NCI-H510A (cell line): Measurements from ENCODE around the gene IL20.
"Not testable (repeated sequence)": the region's sequence is repeated elsewhere in the genome, so short reads cannot be mapped to it uniquely, and the experiment has no call there.

ENCODE experiments used
- DNase-seq: peaks from one replicate; lab custom pipeline; 2025; lab: John Stamatoyannopoulos, UW

Gene IL20

DNA sequence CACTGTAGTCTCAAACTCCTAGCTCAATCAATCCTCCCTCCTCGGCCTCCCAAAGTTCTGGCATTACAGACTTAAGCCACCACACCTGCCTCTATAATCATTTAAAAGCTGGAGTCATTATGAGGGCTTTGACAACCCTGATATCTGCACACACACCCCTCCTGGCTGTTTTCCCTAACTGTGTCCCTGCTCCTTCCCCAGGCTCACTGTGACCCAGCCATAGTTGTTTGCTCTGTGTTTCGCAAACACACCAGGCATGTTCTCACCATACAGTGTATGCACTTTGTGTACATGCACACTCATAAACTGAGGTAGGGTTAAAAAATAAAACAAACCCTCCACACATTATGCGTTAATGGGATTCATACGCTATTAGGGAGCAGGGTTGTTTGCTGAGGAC, 21.8 kb upstream of the IL20 start:
- DNase-seq = no peak

DNA sequence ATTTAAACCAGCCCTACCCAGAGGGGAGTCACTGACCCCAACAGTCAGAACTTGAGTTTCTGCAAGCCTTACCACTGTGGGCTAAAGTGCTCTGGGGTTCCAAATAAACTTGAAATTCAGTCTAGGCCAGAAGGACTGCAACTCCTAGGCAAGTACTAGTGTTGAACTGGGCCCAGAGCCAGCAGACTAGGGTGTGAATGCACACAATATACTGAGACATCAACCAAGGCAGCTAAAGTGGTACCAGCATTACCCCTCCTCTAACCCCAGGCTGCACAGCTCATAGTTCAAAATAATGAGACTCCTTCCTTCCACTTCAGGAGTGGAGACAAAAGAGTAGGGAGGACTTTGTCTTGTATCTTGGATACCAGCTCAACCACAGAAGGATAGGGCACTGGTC, 18.9 kb upstream of the IL20 start:
- DNase-seq = no peak

DNA sequence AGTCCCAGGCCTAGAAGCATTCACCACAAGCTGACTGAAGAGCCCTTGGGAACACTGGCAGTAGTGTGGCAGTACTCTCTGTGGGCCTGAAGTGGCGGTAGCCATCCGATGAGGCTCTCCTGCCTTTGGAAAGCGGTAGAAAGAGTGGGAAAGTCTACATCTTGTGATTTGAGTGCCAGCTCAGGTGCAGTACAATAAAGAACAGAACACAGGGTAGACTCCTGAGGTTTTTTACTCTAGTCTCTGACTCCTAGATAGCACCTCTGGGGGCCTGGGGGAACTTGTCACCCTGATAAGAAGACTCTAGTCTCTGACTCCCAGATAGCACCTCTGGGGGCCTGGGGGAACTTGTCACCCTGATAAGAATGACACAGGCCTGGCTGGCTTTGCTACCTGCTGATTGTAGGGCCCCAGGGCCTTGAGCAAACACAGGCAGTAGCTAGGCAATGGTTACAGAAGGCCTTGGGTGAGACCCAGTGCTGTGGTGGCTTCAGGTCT, 18.0 kb upstream of the IL20 start:
- DNase-seq = no peak

GRCh38 chr1:206847946-206848345, 17.5 kb upstream of the IL20 start:
- no peak for DNase-seq

- no peak for DNase-seq
These were observed 15.0 kb upstream of the IL20 start for GRCh38 chr1:206850401-206850800.

- no peak for DNase-seq
These were observed 13.9 kb upstream of the IL20 start for GRCh38 chr1:206851341-206852010.

- not testable (repeated sequence) for DNase-seq
These were observed 12.8 kb upstream of the IL20 start for GRCh38 chr1:206852662-206853061.

GRCh38 chr1:206853696-206854095, 11.7 kb upstream of the IL20 start:
- DNase-seq = not testable (repeated sequence)

- no peak for DNase-seq
These were observed 10.9 kb upstream of the IL20 start for GRCh38 chr1:206854401-206855129.

GRCh38 chr1:206855859-206856258, 9.6 kb upstream of the IL20 start:
- DNase-seq = no peak

- no peak for DNase-seq
These were observed 8.6 kb upstream of the IL20 start for GRCh38 chr1:206856674-206857464.

- no peak for DNase-seq
These were observed 6.3 kb upstream of the IL20 start for GRCh38 chr1:206859082-206859521.

DNA sequence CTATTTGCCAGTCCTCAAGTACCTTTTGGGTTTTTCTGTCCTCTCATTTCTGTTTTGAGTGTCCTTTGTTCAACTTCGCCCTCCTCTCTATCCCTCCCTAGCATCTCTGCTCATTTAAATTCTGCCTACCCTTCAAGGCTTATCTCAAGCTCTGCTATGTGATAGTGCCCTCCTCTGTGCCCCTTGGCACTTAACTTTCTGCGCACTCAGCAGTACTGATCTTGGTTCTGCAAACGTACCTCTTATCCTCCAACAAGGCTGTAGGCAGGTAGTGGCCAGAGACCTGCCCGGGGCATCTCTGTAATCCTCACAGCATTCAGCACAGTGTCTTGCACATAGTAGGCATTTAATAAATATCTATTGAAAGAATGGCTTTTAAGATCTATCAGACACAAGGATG, 5.3 kb upstream of the IL20 start:
- no peak for DNase-seq

DNA sequence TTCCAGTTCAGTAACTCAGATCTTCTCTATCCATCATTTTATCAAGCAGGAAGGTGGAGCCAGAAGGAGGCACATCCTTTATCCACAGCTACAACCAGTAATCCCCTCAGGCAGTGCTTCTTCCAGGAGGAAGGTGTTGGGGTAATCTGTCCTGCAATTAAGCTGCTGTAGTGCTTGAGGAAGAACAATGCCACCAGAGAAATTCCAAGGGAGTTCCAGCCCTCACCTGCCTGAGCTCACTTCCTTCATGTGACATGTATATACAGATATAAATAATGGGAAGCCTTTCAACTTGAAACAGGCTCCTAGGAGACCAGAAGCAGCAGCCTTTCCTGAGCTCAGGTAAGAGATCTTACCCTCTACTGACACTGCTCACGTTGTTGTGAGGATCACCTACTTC, 2.2 kb upstream of the IL20 start:
- no peak for DNase-seq

DNA sequence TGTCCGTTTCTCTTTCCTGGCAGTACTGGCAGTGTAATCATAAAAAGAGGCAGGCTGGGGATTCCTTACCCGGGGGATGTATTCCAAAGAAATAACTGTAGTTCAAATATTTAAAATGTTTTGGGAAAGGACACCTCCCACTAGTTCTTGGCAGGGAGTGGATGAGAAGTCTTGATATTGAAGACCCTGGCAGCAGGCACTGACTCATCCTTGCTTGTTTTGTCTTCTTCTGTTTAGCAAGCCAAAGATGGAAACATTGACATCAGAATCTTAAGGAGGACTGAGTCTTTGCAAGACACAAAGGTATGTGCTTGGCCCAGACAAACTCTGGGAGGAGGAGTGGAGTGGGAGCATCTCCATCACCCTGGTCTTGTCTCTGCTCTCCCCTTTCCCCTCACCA, 639 bp downstream of the IL20 start:
- no peak for DNase-seq

DNA sequence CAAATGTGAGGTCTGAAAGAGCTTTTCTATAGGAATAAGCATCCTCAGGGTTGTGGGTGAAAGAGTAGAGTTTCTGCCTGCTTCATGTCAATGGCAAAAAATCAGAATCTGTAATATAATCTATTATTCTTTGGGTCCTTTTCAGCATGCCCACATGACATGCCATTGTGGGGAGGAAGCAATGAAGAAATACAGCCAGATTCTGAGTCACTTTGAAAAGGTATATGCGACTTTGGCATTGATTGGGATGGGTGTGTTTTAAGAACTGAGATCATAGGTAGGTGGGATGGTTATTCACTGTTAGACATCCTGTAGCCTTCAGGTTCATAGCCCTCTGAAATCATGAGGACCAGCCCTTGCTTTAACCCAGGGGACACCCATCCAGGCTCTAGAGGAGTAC, 1.8 kb downstream of the IL20 start:
- no peak for DNase-seq

- DNase-seq = no peak
These were observed 2.3 kb downstream of the IL20 start for GRCh38 chr1:206867716-206868115.

DNA sequence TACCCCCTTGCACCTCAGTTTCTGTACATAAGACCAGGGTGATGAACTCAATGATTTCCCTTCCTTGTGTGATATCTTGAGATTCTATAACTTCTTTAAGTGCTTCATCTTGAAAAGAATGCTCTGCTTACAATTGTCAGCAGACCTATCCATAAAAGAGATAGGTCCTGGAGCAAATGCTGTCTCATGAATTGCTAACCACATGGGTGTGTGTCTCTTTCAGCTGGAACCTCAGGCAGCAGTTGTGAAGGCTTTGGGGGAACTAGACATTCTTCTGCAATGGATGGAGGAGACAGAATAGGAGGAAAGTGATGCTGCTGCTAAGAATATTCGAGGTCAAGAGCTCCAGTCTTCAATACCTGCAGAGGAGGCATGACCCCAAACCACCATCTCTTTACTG, 2.8 kb downstream of the IL20 start:
- DNase-seq = no peak

- no peak for DNase-seq
These were observed 6.7 kb downstream of the IL20 start for GRCh38 chr1:206872139-206872538.

DNA sequence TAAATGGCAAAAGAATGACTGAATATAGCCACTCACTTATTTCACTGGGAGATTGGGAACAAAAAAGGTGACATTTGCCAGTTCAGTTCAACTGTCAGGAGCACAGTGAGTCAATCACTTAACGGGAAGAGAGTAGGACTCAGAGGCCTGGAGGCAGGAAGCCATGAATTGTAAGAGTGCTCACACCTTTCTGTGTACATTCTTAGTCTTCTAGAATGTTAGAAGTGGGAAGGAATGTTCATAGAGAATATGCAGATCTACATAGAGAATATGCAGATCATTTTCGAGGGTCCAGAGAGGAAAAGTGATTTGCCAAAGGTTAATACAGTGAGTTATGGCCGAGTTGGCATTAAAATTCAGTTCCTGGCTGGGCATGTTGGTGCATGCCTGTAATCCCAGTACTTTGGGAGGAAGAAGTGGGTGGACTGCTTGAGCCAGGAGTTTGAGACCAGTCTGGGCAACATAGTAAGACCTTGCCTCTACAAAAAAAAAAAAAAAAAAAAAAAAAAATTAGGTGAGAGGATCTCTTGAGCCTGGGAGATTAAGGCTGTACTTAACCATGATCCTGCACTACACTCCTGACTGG, 8.3 kb downstream of the IL20 start:
- no peak for DNase-seq

- no peak for DNase-seq
These were observed 10.4 kb downstream of the IL20 start for GRCh38 chr1:206875752-206876377.

DNA sequence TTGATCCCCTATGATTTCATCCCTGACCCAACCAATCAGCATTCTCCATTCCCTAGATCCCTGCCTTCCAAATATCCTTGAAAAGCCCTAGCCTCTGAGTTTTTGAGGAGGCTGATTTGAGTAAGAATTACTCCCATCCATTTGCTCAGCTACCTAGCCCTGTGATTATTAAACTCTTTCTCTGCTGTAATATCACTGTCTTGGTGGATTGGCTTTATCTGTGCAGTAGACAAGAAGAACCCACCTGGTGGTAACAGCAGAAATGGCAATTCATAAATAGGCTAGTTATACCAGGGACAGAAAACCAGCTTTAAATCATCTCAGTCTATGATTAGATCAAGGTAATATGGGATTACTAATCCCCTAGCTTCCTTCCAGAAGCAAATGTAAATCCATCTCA, 13.0 kb downstream of the IL20 start:
- DNase-seq = no peak
